HG02870 (cell line): ENCODE measurements around the gene GSTO1.

Experiments used
- ATAC-seq: cut with Tn5 transposase; IDR thresholded peaks from one replicate; pipeline ENCODE4 v1.9.1; 2021; ENCODE audit warnings: mild to moderate bottlenecking, moderate library complexity; ENCODE audit not compliant: unreplicated experiment

GSTO1 gene

DNA sequence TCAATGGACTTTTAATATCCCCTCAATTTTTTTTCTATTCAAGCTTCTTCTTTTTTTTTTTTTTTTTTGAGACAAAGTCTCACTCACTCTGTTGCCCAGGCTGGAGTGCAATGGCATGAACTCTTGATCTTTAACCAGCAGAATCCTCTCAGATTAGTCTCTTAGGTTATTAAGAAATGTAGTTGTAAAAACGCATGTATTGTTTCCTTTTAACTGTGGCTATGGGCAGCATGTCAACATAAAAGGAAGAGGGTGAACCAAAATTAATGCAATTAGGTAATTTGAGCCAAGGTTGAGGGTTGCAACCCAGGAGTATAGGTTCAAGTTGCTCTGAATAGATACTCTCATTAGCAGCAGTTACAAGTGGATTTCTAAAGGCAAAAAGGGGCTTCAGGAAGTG, 4.3 kb upstream of the GSTO1 start:
- ATAC-seq: no peak

DNA sequence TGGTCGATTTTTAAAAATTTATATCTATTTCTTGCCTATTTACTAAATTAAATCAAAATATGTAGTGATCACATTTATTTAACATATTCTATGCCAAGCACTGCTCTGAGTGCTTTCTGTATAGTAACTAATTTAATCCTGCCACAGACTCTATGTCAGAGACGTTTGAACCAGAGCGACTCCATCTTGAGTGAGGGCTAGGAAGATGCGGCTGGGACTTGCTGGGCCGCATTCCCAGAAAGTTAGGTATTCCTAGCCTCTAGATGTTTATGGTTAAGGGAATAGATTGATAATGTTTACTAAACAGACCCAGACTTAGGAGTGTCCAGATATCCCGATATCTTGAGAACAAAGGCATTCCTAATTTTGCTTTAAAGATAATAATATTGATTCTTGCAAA, 3.2 kb upstream of the GSTO1 start:
- no peak for ATAC-seq

DNA sequence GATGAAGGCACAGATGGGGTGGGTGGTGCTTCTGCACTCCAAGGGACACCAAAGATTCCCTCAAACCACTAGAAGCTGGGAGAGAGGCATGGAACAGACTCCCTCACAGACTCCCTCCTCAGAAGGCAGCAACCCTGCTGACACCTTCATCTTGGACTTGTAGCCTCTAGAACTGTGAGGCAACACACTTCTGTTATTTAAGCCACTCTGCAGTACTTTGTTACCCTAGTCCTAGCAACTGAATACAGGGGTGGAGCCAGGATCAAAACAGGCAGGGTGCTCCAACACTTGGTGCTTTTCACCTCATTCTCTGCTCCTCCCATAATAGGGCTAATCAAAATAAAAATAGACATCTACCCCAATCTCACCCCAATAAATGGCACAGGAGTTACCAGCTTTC, 2.3 kb upstream of the GSTO1 start:
- ATAC-seq: no peak

DNA sequence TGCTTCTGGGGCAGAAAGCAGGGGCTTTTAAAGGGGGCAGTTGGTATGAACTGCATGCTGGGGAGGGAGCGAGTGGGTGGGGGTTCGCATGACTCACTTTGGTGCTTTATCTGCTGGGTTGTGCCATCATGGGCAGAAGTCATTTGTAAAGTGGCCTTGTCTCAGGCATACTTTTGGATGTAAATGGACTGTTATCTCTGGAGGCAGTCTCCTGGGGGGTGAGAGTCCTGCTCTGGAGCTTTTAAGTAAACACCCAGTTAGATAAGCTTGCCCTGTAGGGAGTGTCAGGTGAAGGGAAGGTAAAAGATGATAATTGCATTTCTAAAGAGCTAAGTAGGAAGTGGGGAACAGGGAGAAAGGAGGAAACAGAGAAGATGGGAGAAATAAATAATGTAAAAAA, 1.6 kb upstream of the GSTO1 start:
- no peak for ATAC-seq

DNA sequence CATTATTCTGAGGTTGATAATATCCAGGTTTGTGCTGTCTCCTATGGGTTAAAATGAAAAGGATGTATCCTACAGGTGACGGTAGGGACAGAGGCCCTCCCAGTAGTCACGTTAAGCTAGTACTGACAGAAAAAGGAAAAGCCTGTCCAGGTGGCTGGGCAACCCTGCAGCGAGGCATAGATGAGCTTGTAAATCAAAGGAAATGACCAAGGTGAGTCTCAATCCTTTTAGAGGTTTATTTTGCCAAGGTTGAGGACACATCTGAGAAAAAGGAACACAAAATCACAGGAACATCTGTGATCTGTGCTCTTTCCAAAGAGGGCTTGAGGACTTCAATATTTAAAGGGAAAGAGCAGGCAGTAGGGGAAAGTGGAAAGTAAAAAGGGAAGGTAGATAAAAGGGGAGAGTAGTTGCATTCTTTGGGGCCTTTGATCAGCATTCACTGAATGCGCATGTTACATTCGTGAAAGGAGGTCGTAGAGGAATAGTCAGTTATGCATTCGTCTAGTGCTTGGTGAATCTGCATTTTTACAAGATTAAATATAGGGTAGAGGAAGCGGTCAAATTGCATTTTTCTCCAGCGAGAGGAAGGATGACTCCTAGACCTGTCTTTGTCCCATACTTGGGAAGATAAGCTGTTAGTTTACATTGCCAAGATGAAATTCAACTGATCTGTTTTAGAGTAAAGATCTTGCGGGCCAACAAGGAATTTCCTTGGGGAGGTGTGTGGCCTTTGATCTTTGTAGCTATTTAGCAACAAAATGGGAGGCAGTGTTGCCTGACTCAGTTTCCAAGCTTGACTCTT, 884 bp upstream of the GSTO1 start:
- no peak for ATAC-seq

DNA sequence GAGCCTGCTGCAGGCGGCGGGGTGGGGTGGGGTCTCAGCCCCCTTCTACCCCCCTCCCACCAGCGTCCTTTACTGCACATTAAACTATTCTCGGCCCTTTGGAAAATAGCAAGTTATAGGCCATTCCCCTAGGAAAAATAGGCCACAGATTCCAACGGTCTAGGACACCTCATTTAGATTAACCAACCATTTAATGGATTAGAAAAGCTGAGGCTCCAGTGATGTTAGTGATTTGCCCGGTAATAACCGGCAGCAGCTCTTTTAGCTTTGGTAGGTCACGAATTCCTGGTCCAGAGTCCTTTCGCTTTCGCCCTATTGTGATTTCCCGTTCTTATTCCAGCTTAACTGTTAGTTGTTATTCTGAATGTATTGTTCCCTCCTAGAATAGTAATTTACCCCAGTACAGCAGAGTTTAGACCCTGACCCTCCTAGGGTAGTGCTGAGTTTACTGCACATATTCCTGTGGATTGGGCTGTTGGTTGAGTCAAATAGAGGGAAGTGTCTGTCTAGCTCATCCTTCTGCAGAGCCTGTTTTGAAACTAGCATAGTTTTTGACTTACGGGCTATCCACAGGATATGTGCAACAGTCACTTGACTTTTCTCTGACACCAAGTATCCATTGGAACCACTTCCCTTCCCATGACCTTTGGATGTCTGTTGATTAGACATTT, 754 bp downstream of the GSTO1 start:
- ATAC-seq: peak; percentile 36

DNA sequence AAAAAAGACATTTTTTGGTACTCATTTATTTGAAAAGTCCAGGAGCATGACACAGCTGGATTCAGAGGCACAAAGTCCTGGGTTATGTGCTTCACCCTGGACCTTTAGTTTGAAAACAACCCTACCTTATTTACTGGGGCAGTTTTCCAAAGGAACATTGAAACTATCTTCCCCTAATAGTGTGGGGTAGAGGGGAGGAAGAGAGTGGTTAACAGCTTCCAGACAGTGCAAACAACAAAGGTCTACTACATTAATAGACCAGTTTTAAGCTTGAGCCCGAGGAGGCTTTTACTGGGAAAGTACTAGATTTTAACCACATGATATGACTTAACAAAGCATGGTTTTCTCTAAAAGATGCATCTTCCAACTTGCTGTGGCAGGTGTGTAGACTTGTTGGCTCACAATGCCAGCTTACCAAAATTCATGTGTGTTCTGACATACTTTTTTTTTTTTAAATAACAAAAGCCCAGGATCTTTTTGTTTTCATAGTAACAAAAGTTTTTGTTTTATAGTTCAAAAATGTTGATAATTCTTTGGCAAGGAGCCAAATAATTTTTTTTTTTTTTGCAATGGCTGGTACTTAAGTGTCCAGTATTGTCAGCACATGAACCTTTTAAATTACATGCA, 1.8 kb downstream of the GSTO1 start:
- ATAC-seq: no peak

DNA sequence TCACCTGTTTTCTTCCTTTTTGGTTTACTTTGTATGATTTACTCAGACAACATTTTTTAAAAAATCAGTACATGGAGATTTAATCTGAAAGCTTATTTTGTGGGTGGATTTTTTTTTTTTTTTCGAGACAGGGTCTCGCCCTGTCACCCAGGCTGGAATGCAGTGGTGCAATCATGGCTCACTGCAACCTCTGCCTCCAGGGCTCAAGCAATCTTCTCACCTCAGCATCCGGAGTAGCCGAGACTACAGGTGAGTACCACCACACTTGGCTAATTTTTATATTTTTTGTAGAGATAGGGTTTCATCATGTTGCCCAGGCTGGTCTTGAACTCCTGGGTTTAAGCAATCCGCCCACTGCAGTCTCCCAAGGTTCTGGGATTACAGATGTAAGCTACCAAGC, 2.5 kb downstream of the GSTO1 start:
- no peak for ATAC-seq

DNA sequence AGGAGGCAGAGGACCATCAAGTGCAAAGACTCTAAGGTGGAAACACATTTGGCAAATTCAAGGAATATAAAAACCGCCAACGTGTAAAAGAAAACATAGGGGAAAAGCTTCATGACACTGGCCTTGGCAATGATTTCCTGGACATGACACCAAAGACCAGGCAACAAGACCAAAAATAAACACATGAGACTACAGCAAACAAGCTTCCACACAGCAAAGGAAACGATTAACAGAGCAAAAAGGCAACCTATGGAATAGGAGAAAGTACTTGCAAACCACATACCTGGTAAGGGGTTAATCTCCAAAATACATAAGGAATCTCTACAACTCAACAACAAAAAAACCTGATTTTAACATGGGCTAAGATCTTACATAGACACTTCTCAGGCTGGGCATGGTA, 3.5 kb downstream of the GSTO1 start:
- ATAC-seq: no peak

DNA sequence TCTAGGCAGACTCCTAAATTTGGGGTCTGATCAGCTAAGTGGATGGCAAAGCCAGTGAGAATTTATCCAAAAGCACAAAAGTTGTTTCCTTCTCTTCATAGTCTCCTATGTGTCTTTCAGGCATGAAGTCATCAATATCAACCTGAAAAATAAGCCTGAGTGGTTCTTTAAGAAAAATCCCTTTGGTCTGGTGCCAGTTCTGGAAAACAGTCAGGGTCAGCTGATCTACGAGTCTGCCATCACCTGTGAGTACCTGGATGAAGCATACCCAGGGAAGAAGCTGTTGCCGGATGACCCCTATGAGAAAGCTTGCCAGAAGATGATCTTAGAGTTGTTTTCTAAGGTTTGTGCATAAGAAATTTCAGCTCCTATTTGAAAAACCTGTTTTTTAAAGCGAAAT, 4.8 kb downstream of the GSTO1 start:
- no peak for ATAC-seq

DNA sequence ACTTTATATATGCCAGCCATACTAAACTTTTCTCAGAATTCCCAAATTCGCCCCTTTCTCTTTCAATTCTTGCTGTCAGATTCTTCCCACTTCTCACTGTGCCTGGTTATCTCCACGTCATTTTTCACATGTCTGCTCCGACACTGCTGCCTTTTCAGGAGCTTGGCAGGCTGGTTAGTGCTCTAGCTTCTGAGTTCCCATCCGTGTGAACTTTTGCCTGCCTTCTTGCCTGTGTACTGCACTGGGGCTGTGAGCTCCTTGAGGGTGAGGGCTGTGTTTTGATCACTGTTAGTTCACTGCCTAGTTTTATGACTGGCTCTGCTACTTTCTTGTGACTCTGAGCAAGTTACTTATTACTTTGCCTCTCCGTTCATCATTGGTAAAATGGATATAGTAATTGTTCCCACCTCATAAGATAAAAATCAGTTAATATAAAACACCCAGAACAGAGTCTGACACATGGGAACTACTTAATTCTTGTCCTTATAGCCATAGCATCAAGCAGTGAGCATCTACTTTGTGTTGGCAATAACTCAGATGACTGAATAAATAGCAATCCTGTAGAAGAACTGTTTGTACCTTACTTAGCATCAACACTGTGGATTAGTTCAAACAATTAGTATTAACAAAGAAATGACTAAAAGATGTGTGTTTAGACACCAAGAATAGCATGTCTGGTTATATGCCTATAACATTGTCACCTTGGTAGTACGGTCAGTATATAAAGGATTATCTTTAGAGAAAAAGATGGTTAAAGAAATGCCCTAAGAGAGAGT, 5.5 kb downstream of the GSTO1 start:
- ATAC-seq: no peak

DNA sequence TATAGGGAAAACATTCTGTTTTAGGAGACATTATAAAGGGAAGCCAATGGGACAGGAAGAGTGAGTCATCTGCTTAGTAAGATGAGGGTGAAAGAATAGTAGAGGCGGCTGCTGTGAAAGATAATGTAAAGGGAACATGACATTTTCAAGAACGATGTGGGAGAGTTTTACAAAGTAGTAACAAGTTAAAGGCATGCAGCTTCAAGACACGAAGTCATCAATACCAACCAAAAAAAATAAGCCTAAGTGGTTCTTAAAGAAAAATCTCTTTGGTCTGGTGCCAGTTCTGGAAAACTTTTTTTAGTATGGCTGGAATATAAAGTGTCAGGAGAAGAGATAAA, 6.1 kb downstream of the GSTO1 start:
- no peak for ATAC-seq

DNA sequence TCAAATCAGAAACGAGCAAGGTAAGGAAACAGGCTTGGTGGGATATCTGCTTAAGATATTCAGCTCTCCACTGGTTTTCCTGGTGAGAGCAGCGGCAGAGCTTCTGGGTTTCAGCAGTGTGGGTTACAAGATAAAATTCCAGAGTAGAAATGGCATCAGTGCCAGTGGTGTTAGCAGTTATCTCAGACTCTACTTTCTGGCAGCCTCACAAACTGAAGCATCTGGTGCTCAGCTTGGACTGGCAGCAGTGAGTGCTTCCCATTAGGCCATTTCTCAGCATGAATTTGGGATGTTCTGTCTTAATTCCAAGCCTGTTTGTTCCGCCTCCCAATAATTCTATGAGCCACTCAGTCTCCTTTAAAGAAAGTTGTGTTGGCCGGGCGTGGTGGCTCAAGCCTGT, 7.4 kb downstream of the GSTO1 start:
- no peak for ATAC-seq

DNA sequence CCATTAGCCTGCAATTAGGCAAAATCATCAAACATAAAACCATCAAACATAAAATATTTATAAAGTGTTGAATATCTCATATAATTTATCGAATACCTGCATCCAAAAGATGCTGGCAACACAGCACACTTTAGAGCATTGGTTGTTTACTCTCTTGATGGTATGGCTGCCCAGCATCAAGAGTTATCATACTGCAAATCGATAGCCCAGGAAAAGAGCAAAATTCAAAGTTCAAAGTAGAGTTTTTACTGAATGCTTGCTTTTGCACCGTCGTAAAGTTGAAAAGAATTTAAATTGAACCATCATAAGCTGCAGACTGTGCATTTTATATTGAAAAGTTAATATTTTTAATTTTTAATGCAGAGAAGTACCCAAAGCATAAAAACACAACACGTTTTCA, 10.1 kb downstream of the GSTO1 start:
- ATAC-seq: no peak

DNA sequence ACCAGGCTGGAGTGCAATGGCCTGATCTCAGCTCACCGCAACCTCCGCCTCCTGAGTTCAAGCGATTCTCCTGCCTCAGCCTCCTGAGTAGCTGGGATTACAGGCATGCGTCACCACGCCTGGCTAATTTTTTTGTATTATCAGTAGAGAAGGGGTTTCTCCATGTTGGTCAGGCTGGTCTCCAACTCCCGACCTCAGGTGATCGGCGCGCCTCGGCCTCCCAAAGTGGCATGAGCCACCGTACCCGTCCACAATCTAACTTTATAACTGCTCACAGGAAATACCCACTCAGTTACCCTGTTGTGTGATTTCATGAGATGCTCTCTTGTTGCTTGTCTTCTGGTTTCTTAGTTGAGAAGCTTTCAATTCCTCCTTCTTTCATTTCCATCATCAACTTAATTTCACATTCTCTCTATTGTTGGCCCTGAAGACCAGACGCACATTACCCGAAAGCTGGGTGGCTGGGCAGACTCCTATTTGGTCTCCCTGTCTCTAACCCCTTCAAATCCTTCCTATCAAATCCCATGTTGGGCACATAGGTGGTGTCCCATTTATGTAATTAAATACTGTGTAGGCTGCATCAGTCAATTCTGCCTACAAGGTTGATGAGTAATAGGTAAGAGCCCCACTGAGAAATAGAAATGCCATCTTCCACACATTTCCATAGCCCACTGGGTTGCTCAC, 13.2 kb downstream of the GSTO1 start:
- no peak for ATAC-seq

DNA sequence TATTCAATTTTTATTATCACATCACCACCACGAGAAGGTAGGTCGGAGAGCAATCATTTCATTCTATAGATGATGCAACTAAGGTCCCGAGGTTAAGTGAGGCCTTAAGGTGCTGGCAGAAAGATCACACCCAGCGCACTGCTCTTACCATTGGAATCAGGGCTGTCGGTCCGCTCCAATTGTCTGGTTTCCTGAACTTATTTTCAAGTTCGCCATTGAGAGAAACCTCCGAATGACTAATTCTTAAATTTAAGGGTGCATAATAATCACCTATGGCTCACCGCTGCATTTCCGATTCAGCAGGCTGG, 13.7 kb downstream of the GSTO1 start:
- ATAC-seq: no peak

DNA sequence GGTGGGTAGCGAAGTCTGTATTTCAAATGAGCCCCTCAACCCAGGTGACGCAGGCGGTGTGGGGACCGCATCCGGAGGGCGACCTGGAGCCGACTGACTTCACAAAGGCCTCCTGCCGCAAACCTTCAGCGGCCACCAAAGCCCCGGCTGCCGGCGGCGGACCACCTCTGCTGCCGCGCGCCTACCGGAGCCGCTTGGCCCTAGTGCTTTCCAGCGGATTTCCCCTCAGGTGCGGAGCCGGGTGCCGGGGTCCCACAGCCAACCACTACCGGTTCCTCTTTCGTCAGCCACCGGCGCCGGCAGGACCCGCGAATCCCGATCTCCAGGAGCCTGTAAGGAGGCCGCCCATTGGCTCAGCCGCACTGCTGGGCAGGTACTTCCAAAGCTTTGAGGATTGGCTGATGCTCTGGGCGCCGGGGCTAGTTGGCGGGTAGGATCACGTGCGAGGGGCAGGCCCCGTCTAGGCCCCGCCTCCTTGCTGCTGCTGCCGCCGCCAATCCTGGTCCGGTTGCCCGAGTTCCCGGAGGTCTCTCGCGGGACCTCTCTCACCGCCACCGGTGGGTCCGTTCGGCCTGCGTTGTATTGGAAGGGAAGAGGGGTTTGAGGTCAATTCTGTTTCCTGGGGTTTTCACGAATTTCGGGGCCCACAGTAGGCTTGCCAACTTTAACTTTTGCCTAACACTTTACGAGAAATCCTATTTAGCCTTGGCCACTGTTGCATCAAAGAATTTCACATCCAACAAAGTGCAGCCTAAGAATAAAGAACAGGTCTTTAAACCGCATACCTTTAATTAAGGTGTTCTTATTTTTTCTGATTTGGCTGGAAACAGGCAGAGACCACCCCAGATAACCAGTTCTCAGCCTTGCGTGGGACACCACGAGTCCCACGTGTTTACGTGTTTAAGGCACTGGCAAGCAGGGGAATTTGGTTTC, 14.3 kb downstream of the GSTO1 start, which contains the start of gene GSTO2:
TSS of gene GSTO2 (plus strand) at position 472 of the 933 bp plus-strand sequence. CDS start 5,732 bp downstream, outside the sequence.
- ATAC-seq: peak; percentile 96

DNA sequence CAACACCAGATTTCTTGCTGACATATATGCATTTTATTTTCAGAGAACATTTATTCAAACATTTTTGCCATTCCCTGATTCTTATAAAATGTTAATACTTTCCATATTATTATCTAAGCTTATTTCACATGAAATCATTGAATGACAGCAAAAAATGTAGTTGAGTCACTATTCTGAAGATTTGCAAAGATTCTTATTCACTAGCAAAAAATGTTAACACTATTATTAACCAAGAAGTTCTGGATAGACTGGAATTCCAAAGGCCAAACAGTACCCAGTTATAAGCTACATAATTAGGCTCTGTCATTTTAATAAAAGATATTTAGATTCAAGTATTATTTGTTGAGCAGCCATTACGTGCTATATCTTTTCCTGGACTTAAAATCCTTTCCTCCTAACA, 18.6 kb downstream of the GSTO1 start:
- ATAC-seq: no peak

DNA sequence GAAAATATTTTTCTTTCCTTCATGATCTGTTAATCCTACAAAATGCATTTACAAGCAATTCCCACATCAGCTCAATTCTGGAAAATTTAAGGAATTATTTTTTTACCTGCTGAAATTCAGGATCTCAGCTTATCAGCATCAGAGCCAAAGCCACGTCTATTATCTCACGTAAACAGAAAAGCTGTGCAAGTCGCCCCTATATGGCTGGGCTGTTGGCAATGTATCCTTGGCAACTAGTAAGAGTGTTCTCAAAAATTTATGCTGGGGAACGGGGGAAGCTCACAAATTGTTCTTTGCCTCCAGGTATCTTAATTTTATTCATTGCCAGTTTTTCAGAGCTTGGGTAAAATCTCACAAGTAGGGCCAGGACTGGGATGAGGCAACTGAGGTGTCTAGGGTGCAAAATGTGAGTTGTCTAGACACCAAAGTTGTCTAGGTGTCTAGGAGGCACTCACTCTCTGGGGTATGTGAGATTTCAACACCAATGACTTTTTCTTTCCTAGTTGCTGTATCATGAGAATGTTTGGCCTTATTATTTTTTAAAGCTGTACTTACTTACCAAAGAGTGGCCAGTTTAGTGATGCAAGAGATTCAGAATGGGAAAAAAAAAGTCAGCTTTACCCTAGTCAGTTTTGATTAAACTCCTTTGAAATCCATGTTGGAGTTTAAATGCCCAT, 19.3 kb downstream of the GSTO1 start:
- no peak for ATAC-seq
